Colonic mucosa (tissue), 4 donors: ENCODE data around the gene MRPL43. TPM values are rescaled to one million over a fixed set of nuclear protein-coding genes. Genes with fewer than 3 reads are reported as not detected.

Experiments used
- DNase-seq: peaks from one replicate; pipeline ENCODE4 v3.0.0-alpha.2; 2020
- H3K27ac ChIP-seq: fragments of 200-600 bp; one replicate; pipeline ENCODE4 v1.8.0; 2021
- H3K27me3 ChIP-seq: fragments of 200-600 bp; one replicate; pipeline ENCODE4 v1.8.0; 2021
- H3K36me3 ChIP-seq: fragments of 200-600 bp; one replicate; pipeline ENCODE4 v1.8.0; 2021
- H3K4me1 ChIP-seq: fragments of 200-600 bp; one replicate; pipeline ENCODE4 v1.8.0; 2021; ENCODE audit warnings: mild to moderate bottlenecking
- H3K4me3 ChIP-seq: fragments of 200-600 bp; one replicate; pipeline ENCODE4 v1.8.0; 2021
- H3K9ac ChIP-seq, 2 donors: one replicate each; pipeline ENCODE4 v1.7.0; 2013; ENCODE audit warnings: control low read depth in 2 of 2, low read depth in 2 of 2, low read length in 2 of 2
- H3K9me3 ChIP-seq: fragments of 200-600 bp; one replicate; pipeline ENCODE4 v1.8.0; 2021
- intact Hi-C: fragments of 100-400 bp; cut with DNase I; formaldehyde crosslinking; loops from one replicate; pipeline ENCODE4 v1.14.1; 2022
- total RNA-seq, 2 donors: library from RNA; stranded (reverse); fragmentation: NEBNext Ultra II Directional in 1 of 2; extraction: Animal tissue kit (Norgen Biotek cat#: 25700) in 1 of 2; gene quantifications; one replicate each; pipeline ENCODE4 v1.2.1, GENCODE V29; 2021
- TF ChIP-seq, protein P1 (sequence below): fragments of 200-600 bp; IDR thresholded peaks from one replicate; pipeline ENCODE4 v1.8.0; 2022; ENCODE audit warnings: antibody characterized with exemption, mild to moderate bottlenecking
- donor health status: healthy.
- donor health status: DM: no; HTN: no; CAD: no.
- donor health status: DM: no; HTN: no; CAD: no.

MRPL43 gene
- total RNA-seq, 2 donors from 2014 or later: 71.5 to 105 TPM

DNA sequence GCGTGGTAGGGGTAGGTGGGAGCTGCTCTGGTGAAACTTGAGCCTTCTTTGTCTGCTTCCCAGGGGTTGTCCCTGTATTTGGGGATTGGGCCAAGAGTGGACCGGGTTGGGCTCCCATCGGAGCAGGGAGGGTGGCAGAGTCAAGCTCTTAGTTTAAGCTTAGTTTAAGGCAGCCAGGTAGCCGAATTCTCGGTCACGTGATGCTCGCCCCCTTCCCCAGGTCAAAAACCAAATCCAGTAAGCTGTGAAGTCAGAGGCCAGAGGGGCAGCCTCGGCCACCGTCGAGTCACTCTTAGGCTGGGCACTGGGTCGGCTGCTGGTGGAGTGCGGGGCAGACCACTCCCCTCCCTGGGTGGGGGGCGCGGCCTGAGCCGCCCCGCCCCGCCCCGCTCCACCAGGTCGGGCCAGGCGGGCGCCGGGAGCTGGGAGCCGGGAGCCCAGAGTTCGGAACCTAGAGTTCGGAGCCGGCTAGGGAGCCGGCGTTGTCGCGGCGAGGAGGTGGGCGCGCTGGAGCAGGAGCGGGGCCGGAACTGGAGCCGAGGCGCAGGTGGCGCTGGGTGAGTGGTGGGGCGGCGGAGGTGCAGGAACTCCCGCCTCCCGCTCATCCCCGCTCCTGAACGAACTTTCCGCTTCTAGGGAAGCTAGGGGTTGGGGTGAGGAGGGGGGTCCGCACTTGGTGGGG is 9.5 kb upstream of the MRPL43 start:
- peaks cover 4% of the 10 kb centered on the region for H3K36me3 ChIP-seq
- peak overlapping the region; percentile 89 for H3K4me3 ChIP-seq
- DNase-seq: peak; percentile 49
- H3K4me1 ChIP-seq: peaks cover 18% of the 10 kb centered on the region
- no peaks in the 10 kb centered on the region for H3K27me3 ChIP-seq
- TF ChIP-seq, protein P1, sequence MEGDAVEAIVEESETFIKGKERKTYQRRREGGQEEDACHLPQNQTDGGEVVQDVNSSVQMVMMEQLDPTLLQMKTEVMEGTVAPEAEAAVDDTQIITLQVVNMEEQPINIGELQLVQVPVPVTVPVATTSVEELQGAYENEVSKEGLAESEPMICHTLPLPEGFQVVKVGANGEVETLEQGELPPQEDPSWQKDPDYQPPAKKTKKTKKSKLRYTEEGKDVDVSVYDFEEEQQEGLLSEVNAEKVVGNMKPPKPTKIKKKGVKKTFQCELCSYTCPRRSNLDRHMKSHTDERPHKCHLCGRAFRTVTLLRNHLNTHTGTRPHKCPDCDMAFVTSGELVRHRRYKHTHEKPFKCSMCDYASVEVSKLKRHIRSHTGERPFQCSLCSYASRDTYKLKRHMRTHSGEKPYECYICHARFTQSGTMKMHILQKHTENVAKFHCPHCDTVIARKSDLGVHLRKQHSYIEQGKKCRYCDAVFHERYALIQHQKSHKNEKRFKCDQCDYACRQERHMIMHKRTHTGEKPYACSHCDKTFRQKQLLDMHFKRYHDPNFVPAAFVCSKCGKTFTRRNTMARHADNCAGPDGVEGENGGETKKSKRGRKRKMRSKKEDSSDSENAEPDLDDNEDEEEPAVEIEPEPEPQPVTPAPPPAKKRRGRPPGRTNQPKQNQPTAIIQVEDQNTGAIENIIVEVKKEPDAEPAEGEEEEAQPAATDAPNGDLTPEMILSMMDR: no peak
- peak overlapping the region; percentile 96 to 97 for H3K9ac ChIP-seq
- intact Hi-C loops: no loop called here
- no peaks in the 10 kb centered on the region for H3K9me3 ChIP-seq
- peak overlapping the region; percentile 95 for H3K27ac ChIP-seq

DNA sequence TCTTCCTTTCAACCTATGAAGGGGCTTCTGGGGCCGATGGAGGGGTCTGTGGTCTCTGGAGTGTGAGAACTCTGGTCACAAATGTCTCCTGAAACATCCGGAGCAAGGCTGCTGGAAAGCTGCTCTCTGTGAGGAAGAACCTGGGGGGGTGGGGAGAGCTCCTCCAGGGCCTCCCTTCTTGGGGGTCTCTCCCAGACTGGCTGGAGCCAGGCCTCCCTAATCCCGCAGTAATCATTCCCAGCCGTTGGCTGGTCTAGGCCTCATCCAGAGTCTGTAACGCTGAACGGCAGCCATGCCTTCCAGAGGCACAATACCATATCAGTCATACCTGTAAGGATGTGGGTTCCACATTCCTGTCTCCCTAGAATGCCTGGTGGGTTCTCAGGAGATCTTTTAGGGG is 7.9 kb upstream of the MRPL43 start:
- peak overlapping the region in 1 of 2 donors; percentile 34 for H3K9ac ChIP-seq
- intact Hi-C loops: loop anchor here (2.0 kb wide), 1 partner anchor 16 kb away; no protein-coding TSS in a partner anchor
- H3K36me3 ChIP-seq: peaks cover 4% of the 10 kb centered on the region
- H3K27me3 ChIP-seq: no peaks in the 10 kb centered on the region
- H3K4me1 ChIP-seq: peaks cover 13% of the 10 kb centered on the region
- TF ChIP-seq, protein P1: no peak
- no peak for DNase-seq
- H3K4me3 ChIP-seq: no peak overlapping the region
- H3K9me3 ChIP-seq: no peaks in the 10 kb centered on the region
- H3K27ac ChIP-seq: no peak overlapping the region

DNA sequence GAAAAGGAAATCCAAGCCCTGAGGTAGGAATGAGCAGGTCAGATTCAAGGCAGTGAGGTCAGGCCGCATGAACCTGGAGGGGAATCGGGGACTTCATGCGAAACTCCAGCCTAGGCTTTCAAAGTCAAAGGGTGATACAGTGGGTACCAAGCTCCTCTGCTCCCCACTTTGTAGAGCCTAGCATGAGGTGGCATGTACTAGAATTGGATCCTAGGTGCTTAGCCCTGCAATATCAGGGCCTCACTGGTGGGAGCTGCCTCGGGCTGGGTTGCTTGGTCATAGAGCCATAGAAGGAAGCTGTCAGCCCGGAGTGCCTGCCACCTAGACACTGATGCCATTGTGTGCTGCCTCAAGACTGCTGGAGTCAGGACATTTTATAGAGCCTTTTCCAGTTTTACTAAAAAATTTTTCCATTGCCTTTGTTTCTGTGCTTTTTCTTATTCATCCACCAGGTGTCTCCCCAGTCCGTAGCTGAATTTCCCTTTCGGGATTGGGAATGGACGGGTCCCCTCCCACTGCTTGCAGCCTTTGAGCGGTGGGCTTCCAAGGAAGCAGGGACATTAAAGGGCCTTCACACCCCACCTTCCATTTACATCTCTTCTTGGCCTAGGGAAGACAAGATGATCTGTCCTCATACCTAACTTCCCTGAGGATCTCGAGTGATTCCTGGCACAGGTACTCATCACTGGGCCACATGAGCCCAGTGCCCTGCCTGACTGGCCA is 6.8 kb upstream of the MRPL43 start:
- Histone ChIP-seq H3K4me3 (no peak overlapping the region), H3K9me3 (no peaks in the 10 kb centered on the region), H3K4me1 (peaks cover 11% of the 10 kb centered on the region), H3K9ac (no peak overlapping the region), H3K36me3 (peaks cover 4% of the 10 kb centered on the region), H3K27ac (no peak overlapping the region), H3K27me3 (no peaks in the 10 kb centered on the region)
- intact Hi-C loops: loop anchor here (2.0 kb wide), 1 partner anchor 17 kb away; no protein-coding TSS in a partner anchor
- TF ChIP-seq, protein P1: peak; percentile 55
- DNase-seq: no peak

DNA sequence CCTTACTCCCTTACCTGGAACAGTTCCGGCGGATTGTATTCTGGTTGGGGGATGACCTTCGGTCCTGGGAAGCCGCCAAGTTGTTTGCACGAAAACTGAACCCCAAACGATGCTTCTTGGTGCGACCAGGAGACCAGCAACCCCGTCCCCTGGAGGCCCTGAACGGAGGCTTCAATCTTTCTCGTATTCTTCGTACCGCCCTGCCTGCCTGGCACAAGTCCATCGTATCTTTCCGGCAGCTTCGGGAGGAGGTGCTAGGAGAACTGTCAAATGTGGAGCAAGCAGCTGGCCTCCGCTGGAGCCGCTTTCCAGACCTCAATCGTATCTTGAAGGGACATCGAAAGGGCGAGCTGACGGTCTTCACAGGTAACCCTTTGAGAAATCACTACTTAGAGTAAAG is 1.8 kb upstream of the MRPL43 start:
- Histone ChIP-seq H3K36me3 (peaks cover 4% of the 10 kb centered on the region), H3K27me3 (no peaks in the 10 kb centered on the region)
- intact Hi-C loops: no loop called here

DNA sequence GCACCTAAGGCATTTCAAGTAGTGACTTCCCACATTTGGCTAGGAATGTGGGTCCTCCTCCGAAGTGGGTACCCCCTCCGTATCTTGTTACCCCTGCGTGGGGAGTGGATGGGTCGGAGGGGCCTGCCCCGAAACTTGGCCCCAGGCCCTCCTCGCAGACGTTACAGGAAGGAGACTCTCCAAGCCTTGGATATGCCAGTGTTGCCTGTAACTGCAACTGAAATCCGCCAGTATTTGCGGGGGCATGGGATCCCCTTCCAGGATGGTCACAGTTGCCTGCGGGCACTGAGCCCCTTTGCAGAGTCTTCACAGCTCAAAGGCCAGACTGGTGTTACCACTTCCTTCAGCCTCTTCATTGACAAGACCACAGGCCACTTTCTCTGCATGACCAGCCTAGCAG is 869 bp upstream of the MRPL43 start:
- no peaks in the 10 kb centered on the region for H3K9me3 ChIP-seq
- H3K36me3 ChIP-seq: peaks cover 1% of the 10 kb centered on the region
- DNase-seq: no peak
- H3K27me3 ChIP-seq: no peaks in the 10 kb centered on the region
- peak overlapping the region; percentile 86 for H3K4me3 ChIP-seq
- no peak overlapping the region for H3K27ac ChIP-seq
- intact Hi-C loops: no loop called here
- peak overlapping the region in 1 of 2 donors; percentile 85 for H3K9ac ChIP-seq
- TF ChIP-seq, protein P1: no peak
- peaks cover 6% of the 10 kb centered on the region for H3K4me1 ChIP-seq

More for the DNA sequence above, 1.8 kb upstream of the MRPL43 start:
- Histone ChIP-seq H3K9me3 (no peaks in the 10 kb centered on the region), H3K4me3 (no peak overlapping the region), H3K27ac (no peak overlapping the region), H3K4me1 (peaks cover 6% of the 10 kb centered on the region), H3K9ac (no peak overlapping the region)
- TF ChIP-seq, protein P1: no peak
- no peak for DNase-seq
